Adrenal gland (tissue), 5 donors: ENCODE measurements around the gene GMEB1.

Experiments
- CTCF ChIP-seq, 6 experiments: fragments of 450-650 bp in 4 of 6; fragments of 200-600 bp in 2 of 6; sonication (generic) in 1 of 6; IDR thresholded peaks; 1 replicate in 5 of 6; 2 replicates in 1 of 6; pipeline versions ENCODE4 v1.5.1 to v1.8.0; 2016 to 2021; ENCODE audit warnings: antibody characterized with exemption in 6 of 6, mild to moderate bottlenecking in 2 of 6, moderate library complexity in 1 of 6
- POLR2A ChIP-seq, 2 donors: fragments of 450-650 bp; IDR thresholded peaks; one replicate each; pipeline ENCODE4 v1.6.1; 2017; ENCODE audit warnings: antibody characterized with exemption in 2 of 2, mild to moderate bottlenecking in 2 of 2, moderate library complexity in 1 of 2
- donor health status: DM: no; HTN: no; CAD: no.

DNA sequence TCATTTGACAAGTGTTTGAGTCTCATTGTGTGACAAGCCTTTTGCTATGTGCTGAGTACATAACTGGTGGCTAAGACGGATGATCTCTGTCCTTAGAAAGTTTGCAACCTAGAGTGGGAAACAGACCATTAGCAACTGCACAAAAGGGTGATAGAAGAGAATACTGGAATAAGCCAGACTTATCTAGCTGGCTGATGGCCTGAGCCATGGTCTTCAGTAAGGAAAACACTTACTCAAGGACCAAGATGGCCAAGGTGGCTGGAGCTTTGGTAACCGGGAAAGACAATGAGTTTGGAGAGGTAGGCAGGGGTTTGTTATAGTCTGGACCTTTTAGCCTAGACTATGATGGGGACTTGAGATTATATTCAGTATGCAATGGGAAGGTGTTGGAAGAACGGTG is 24.1 kb upstream of the GMEB1 start:
- TF ChIP-seq CTCF (IDR thresholded peaks at IDR 0.05) = no peak
- no peak for TF ChIP-seq POLR2A (IDR thresholded peaks at IDR 0.05)
